Hindlimb muscle (tissue), 1 donor: ENCODE measurements around the gene LEPR. TPM values are rescaled to one million over a fixed set of nuclear protein-coding genes. Genes with fewer than 3 reads are reported as not detected.
"Not testable (repeated sequence)": the region's sequence is repeated elsewhere in the genome, so short reads cannot be mapped to it uniquely, and the experiment has no call there.

Source experiments
- DNase-seq: peaks from one replicate; pipeline ENCODE4 v3.0.0-alpha.2; 2013
- polyA plus RNA-seq: library from polyadenylated mRNA; unstranded; fragments of 120-200 nt; gene quantifications from one replicate; pipeline ENCODE4 v1.2.1, GENCODE V29; 2013; ENCODE audit not compliant: insufficient read length

The LEPR gene, protein sequence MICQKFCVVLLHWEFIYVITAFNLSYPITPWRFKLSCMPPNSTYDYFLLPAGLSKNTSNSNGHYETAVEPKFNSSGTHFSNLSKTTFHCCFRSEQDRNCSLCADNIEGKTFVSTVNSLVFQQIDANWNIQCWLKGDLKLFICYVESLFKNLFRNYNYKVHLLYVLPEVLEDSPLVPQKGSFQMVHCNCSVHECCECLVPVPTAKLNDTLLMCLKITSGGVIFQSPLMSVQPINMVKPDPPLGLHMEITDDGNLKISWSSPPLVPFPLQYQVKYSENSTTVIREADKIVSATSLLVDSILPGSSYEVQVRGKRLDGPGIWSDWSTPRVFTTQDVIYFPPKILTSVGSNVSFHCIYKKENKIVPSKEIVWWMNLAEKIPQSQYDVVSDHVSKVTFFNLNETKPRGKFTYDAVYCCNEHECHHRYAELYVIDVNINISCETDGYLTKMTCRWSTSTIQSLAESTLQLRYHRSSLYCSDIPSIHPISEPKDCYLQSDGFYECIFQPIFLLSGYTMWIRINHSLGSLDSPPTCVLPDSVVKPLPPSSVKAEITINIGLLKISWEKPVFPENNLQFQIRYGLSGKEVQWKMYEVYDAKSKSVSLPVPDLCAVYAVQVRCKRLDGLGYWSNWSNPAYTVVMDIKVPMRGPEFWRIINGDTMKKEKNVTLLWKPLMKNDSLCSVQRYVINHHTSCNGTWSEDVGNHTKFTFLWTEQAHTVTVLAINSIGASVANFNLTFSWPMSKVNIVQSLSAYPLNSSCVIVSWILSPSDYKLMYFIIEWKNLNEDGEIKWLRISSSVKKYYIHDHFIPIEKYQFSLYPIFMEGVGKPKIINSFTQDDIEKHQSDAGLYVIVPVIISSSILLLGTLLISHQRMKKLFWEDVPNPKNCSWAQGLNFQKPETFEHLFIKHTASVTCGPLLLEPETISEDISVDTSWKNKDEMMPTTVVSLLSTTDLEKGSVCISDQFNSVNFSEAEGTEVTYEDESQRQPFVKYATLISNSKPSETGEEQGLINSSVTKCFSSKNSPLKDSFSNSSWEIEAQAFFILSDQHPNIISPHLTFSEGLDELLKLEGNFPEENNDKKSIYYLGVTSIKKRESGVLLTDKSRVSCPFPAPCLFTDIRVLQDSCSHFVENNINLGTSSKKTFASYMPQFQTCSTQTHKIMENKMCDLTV
- polyA plus RNA-seq, result 5.9 TPM

DNA sequence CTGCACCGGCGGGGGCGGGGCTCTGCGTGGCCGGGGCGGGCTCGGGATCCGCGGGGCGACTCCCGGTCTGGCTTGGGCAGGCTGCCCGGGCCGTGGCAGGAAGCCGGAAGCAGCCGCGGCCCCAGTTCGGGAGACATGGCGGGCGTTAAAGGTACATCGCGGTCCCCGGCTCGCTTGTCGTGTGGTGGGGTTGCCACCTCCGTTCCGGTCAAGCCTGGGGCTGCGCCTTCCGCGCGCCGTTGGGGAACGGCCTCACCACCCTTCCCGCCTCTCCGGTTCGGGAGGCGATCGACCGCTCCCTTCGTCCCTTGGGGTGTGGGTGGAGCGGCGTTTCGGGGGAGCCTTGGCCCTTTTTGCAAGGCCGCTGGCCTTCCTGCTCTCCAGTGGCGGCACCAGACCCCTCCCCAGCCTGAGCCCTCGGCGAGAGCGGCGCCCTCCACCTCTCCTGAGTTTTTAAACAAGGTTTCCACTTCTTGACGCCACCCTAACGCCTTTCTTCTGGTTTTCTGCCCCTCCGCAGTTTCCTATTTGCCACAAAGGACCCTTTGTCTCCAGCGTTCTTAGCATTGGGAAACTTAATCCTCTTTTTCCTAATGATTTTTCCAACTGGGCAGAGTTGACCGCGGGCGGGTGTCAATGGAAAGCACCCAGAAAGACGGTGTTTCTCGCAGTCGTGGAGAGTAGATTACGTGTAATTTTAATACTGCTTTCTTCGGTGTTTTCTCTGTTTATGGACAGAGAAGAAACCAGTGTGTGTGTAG lies at the start of gene LEPR, which contains the start of gene LEPROT:
LEPR (plus strand) TSS at position 79 of the 761 bp plus-strand sequence. CDS start 144,898 bp downstream, outside the sequence.
LEPROT (plus strand) TSS at position 79 of the 761 bp plus-strand sequence; CDS start at position 136, 57 bp downstream.
- DNase-seq, result no peak

DNA sequence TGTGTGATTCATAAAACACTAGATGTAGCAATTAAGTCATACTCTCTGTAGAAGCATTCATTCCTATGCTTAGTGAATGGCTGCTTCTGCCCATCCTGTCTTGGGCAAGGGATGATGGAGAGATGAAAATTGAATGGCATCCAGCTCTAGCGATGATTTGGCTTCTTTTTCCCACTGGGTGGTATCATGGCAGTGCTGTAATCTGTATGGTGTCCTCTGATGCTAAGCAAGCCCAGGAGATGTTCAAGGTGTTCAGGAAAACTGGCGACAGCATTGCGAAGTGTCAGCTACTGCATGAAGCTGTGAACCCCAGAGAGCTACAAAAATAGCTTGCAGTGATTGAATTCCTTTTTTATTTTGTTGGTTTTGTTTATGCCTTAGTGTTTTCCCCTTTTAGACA lies 48.9 kb upstream of the LEPR start:
- no peak for DNase-seq

DNA sequence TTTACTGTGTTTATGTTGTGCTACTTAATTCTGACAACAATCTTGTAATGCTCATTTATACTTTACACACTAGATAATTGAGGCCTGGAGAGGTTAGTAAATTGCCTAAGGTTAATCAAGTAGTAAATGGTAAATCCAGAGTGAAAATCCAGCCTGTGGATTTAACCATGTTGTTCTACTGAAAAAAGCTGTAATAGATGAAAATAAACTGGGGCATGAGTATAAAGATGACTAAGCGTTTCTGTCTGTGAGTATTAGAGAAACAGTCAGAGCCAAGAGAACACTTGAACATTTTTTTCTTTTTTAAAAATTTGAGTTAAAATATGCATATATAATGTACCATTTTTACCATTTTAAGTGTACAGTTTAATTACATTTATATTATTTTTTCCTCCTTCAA lies 47.9 kb upstream of the LEPR start:
- no peak for DNase-seq

DNA sequence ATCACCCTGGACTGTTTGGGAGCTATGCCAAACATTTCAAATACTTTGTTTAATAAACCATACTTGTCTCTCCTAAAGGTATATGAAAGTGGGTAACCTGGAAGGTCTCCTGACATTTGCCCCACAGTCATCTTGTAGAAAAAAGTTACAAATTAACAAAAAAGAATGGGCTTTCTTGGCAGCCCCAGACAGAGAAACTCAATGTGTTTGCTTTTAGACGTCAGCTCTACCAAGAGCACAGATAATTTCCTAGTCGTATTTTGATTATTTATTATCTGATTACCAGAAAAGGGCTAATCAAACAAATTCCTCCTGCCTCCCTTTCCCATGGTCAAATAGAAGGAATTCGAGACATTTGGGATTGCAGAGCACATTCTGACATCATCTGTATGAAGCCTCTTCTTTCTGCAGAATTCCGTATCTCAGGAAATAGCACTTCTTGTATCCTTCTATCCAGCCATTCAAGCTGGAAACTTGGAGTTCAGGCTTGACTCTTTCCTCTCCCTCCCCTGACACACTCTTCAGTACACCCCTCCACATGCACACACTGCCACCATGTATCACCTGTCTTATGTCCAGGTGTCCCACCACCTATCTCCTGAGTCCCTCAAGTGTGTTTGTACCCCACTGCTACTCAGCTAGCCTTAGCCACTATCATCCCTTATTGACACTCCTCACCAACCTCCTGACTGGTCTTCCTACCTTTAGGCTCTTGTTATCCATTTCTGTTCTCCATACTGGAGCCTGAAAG lies 42.8 kb upstream of the LEPR start:
- DNase-seq, result no peak

DNA sequence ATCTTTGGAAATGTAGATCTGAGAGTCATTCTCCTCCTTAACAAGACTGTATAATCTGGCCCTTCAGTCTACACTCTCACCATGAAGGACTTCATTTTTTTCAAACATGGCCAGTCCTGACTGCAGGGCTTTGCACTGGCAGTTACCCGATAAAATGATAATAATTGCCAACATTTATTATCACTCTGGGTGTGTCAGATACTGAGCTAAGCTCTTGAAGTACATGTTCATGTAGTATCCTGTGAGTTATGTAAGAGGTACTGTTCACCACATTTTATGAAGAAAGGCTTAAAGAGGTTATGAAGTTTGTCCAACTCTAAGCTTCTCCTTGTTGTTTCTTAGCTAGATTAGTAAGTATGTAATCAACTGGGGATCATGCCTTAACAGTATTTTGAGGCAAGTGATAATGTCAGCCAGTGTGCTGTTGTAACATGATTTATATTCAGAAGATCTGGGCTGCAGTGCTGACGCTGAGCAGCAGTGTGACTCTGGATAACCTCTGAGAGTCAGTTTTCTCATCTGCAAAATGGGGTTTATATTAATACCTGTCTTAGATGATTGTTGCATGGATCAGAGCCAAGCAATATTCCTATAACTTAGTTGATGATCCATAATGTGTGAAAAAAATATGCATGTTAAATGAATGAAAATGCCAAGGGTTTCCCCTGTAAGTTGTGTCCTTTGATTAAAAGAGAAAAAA lies 42.1 kb upstream of the LEPR start:
- DNase-seq, result no peak

DNA sequence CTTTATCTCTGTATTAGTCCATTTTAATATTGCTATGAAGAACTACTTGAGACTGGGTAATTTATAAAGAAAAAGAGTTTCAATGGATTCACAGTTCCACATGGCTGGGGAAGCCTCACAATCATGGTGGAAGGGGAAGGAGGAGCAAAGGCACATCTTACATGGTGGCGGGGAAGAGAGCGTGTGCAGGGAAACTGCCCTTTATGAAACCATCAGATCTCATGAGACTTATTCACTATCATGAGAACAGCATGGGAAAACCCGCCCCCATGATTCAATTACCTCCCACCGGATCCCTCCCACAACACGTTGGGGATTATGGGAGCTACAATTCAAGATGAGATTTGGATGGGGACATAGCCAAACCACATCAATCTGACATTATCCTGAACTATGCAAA lies 36.0 kb upstream of the LEPR start:
- not testable (repeated sequence) for DNase-seq

DNA sequence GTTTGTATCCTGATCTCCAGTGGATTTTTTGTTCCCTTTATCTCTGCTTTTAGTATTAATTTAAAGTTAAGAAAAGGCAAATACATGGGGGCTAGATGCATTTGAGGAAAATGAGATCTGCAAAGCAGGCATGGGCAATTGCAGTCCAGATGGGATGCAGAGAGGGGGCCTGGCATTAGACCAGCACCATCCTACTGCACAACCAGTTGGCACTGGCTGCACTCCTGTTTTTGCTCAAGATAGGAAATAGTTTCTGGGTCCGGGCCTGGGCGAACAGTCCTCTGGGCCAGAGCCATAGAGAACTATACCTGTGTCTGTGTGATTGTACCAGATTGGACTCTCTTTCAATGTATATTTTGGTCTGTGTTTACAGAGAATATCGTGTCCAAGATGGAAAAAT lies 34.0 kb upstream of the LEPR start:
- no peak for DNase-seq

DNA sequence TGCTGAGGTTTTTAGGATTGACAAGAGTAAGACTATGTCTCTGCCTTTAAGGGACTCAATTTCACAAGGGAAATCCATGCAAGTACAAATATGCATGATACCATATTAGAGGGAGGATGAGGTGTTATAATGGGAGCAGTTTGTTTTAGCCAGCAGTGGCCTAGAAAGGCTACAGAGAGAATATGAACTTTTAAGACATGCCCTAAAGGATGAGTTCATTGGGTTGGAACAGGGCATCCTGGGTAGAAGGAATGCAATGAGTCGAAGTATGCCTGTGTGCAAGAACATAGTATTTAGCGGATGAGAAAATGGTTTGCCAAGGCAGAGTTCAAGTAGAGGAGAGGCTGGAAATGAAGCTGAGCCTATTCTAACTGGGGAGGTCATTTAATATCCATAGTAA lies 32.6 kb upstream of the LEPR start:
- DNase-seq, result no peak

DNA sequence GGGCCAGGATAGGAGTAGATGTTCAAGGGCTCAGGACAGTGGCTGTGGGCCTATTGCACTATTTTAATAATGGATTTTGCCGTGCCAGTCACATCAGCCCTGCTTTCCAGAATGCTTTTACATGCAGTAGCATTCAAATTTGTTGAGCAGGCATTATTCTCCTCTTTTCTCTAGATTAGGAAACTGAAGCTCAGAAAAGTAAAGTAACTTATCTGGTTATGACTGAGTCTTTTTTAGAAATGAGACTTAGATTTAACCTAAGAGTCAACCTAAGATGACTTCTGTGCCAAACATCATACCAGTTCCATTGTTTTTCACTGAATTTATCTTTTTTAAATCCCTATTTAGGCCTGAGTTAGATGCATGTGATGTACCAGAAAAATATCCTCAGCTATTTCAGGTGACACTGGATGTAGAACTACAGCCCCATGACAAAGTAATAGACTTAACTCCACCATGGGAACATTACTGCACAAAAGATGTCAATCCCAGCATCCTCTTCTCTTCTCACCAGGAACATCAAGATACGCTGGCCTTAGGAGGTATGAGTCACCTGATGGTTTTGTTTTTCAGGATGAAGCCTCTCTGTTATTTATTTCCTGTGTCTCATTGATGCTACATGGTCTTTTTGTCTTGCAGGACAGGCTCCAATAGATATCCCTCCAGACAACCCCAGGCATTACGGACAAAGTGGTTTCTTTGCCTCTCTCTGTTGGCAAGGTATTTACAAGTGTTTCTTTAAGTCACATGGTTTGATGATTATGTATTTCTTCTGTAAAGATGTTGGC lies 31.4 kb upstream of the LEPR start:
- DNase-seq, result no peak

DNA sequence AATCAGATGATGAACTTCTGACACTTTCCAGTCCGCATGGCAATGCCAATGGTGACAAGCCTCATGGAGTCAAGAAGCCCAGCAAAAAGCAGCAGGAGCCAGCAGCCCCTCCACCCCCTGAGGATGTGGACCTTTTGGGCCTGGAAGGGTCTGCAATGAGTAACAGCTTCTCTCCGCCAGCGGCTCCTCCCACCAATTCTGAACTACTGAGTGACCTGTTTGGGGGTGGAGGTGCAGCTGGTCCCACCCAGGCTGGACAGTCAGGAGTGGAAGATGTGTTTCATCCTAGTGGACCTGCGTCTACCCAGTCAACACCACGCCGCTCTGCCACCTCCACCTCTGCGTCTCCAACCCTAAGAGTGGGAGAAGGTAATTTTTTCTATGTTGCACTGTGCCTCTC lies 28.0 kb upstream of the LEPR start:
- no peak for DNase-seq

DNA sequence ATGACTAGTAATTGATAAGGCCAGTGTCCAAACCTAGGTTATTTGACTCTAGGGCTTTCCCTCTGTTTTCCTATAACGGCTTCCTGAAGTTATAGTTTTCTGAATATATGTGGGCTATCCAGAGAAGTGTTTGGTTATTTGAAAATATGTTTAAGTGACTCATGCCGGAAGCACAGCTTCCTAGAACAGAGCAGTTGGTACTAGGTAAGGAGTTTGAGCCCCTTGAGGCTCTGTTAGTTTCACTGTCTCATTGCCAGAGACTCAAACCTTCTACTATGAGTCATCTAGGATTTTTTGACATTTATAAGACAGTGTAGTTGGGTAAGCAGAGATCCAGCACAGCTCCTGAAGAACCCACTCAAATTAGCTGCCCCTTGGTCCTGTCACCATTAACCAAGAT lies 27.1 kb upstream of the LEPR start:
- no peak for DNase-seq

DNA sequence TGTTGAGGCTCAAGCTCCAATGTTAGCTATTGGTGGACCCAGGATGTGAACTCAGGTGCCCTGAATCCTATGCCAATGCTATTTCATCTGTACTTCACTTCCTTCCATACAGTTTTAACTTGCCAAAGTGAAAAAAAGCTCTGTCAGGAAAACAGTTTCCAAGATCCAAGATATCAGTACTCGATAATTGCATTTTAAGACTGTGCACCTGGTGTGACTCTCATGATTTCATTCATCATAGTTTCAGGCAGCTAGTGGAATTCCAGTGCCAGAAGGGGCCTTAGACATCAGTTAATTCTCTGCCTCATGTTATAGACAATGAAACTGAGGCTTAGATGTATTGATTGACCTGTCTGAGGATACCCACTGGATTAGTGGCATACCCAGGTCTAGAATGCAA lies 26.5 kb upstream of the LEPR start:
- no peak for DNase-seq

DNA sequence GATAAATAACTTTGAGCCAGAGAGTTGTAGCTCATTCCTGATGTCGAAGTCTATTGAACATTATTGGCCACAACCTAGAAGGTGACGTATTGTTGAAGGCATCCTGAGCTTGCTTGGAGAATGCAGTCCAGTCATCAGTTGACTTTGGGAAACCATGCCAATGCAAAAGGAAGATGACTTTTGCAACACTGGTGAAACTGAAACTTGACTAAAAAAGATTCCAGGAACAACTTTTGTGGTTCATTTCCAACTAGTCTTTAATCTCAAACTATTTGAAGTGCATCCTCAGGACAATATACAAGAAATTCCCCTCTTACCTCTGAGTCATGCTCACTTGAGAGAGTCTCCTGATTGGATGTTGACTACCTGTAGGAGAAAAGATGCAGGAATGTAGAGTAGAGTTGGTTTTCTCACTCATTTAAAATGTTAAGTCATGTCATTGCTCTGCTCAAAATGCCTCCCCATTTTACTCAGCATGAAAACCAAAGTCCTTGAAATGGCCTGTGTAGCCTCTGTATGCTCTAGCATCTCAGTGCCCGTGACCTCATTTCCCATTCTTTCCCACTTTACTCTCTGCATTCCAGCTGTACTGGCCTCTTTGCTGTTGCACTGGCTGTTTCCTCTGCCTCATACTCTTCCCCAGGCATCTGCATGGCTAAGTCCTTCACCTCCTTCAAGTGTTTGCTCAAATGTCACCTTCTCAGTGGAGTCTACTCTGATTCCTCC lies 24.4 kb upstream of the LEPR start:
- no peak for DNase-seq

DNA sequence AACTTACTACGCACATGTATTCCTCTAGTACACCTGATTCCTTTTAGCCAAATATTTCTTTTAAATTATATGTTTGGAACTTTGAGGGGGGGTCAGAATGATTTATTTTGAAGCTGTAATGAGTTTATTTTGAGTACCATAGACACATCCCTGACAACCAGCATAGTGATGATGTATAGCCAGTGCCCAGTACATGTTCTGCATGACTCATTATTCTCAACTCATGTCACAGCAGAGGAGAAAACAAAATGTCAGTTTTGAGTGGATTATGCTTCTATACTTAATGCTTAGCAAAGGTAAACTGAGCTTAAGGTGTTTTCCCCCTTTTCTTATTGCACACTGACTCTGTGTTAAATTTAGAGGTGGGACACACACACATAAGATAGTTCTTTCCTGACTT lies 22.4 kb upstream of the LEPR start:
- no peak for DNase-seq

DNA sequence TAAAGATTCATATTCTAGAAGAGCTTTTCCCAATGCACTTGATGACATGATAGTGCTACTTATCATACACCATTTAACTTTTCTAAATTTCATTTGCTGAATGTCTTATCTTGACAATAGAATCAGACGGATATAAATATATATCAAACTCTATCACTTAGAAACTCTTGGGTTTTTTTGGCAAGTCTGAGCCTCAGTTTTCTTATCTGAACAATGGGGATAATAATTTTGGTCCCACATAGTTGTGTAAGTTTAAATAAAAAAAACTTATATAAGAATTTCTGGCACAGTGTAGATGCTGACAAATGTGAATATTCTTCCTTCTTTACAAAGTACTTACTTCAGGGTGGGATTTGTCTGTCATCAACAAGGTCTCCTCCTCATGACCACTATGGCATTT lies 21.5 kb upstream of the LEPR start:
- DNase-seq, result no peak

DNA sequence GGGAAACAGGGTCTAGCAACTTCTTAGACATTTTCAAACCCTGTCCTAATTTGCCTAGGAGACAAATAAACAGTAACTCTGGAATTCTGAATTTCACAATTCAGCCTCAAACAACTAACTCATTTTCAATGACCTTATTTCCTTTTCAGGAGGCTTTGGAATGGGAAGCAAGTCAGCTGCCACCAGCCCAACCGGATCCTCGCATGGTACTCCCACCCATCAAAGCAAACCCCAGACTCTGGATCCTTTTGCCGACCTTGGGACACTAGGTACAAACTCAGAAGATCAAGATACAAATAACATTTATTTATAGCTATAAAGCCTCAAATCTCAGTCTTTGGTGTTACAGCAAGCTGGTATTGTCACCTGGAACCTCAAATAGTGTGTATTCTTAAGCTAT lies 18.9 kb upstream of the LEPR start:
- DNase-seq, result no peak

DNA sequence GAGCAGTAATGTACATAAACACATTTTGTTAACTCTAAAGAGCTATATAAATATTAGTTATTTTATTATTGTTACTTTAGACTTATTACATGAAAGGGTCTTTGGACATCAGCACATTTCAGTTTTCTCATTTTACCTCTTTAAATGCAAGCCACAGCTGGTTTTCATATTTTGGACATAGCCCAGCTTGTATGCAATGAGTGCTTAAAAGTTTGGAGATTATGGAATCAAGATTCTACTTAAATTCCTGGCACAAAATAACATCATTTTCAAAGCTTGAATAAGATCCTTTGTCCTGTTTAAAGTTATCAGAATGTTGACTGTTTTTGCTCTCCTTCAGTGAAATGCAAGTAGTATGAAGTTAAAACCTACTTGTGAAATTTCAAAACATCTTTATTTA lies 15.5 kb upstream of the LEPR start:
- no peak for DNase-seq

DNA sequence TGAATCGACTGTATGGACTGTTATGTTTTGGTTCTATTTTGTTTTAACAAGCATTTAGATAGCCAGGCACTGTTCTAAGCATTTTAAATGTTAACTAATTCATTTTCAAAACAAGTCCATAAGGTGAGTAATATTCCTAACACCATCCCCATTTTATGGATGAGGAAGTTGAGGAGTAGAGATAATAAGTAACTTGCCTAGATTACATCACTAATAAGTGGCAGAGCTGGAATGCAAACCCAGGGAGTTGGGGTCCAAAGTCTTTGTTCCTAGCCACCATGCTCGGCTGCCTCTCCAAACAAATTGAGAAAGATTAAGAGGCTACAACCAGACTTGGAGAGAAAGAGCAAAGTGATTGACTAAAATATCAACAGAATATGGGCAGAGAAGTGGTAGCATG lies 12.6 kb upstream of the LEPR start:
- no peak for DNase-seq

DNA sequence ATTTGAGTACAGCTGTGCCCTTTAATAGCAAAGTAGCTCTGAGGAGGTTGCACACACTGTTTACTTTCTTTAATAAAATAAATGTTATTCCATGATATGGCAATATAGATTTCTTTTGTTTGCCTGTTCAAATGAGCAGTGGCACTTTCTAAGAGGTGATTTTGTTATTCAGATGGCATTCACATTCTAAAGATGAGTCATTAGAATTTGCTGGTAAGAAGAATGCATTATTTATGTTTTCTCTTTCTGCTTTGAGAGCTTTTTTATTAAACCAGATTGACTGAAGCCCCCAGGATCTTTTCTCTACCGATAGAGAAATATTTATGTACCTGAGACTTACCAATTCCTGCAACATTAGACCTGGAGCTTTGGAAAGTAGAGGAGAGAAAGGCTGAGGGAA lies 11.2 kb upstream of the LEPR start:
- no peak for DNase-seq
